GM12864 (cell line): Measurements from ENCODE around the gene MAGOHB.
"Not testable (repeated sequence)": the region's sequence is repeated elsewhere in the genome, so short reads cannot be mapped to it uniquely, and the experiment has no call there.

ENCODE experiments used
- DNase-seq: peaks from one replicate; pipeline ENCODE4 v3.0.0-alpha.2; 2011; ENCODE audit warnings: low read depth
- H3K4me3 ChIP-seq: 2 replicates; pipeline ENCODE4 v1.5.1; 2011; ENCODE audit warnings: mild to moderate bottlenecking, low read depth, low read length, control low read depth
- TF ChIP-seq, protein P1 (sequence below): IDR thresholded peaks from 2 replicates; pipeline ENCODE4 v1.5.1; 2011; ENCODE audit warnings: low read depth, mild to moderate bottlenecking, moderate library complexity, low read length, control low read depth, inconsistent platforms; ENCODE audit errors: missing control alignments

Gene MAGOHB

DNA sequence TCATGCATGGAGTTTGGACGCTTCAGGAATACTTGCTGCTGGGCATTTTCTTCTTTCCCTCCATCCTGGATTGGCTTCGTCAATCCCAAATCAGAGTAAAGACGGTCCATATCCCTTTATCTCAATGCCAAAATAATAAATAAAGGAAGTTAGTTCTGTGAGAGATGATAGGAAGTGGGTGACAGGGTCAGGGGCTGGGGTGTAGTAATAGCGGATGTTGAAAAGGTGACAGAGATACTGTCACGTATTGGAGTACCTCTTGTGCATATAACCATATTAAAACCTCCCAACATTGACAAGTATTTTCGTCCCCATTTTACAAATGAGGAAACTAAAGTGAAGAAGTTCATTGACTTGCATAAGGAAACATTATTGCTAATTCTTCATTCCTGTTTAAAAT lies 12.4 kb downstream of the MAGOHB start:
- DNase-seq: no peak
- TF ChIP-seq, protein P1, sequence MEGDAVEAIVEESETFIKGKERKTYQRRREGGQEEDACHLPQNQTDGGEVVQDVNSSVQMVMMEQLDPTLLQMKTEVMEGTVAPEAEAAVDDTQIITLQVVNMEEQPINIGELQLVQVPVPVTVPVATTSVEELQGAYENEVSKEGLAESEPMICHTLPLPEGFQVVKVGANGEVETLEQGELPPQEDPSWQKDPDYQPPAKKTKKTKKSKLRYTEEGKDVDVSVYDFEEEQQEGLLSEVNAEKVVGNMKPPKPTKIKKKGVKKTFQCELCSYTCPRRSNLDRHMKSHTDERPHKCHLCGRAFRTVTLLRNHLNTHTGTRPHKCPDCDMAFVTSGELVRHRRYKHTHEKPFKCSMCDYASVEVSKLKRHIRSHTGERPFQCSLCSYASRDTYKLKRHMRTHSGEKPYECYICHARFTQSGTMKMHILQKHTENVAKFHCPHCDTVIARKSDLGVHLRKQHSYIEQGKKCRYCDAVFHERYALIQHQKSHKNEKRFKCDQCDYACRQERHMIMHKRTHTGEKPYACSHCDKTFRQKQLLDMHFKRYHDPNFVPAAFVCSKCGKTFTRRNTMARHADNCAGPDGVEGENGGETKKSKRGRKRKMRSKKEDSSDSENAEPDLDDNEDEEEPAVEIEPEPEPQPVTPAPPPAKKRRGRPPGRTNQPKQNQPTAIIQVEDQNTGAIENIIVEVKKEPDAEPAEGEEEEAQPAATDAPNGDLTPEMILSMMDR: no peak
- no peak overlapping the region for H3K4me3 ChIP-seq

DNA sequence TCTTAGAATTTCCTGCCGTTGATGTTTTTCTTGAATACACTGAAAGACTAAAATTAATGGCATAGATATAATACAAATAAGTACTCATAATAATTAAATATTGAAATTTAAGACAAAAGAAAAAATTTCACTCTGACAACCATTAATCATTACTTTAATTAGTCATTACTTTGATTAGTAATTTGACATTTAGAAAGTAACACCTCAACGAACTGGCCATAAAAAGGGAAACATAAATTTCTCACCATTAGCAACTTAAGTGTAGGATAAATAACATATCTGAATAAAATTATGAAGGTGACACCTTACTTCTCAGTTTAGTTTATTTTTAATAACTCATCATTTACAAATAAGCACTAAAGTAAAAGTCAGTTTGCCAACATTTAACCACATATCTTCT lies 17.5 kb downstream of the MAGOHB start:
- no peak overlapping the region for H3K4me3 ChIP-seq
- TF ChIP-seq, protein P1: no peak
- no peak for DNase-seq

DNA sequence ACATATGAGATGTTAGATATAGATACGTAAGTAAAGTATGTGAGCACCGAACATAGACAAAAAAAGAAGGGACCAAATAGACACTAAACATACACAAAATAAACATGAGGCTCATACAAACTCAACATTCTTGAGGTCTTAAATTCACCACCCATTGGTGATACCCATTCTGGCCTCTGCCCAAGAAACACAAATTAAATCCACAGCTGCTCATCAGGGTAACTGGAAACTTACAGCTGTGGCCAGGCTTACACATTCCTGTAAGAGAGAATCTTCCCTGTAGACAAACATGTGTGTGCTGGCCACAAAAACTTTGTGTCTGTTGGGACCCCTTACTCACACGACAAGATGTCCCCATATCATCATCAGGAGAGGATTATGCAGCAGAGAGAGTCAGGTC lies 22.4 kb downstream of the MAGOHB start:
- TF ChIP-seq, protein P1: no peak
- no peak overlapping the region for H3K4me3 ChIP-seq
- no peak for DNase-seq

DNA sequence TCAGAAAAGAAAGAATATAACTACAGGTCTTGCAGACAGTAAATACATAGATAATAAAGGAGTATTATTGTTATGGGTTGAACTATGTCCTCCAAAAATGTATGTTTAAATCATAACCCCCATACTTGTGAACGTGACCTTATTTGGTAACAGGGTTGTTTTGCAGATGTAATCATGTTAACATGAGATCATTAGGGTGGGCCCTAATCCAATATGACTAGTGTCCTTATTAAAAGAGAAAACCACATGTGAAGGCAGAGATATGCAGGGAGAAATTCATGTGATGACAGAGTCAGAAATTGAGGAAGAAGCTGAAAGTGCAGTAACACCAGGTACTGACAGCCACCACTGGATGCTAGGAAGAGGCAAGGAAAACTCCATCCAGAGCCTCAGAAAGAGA lies 29.0 kb downstream of the MAGOHB start:
- no peak overlapping the region for H3K4me3 ChIP-seq
- TF ChIP-seq, protein P1: no peak
- no peak for DNase-seq

DNA sequence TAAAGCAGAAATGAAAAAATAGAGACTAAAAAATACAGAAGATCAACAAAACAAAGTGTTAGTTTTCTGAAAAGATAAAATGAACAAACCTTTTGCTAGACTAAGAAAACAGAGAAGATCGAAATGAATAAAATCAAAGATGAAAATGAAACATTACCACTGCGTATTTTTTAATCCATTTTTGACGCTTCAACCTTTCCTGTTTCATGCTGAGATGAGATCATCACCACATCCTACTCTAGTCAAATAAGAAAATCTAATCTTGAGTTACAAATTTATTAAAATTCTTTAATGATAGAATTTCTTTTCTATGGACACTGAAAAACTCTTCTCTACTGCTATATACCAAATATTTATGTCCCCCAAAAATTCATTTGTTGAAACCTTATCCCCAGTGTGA lies 30.7 kb downstream of the MAGOHB start:
- H3K4me3 ChIP-seq: no peak overlapping the region
- TF ChIP-seq, protein P1: no peak
- no peak for DNase-seq

DNA sequence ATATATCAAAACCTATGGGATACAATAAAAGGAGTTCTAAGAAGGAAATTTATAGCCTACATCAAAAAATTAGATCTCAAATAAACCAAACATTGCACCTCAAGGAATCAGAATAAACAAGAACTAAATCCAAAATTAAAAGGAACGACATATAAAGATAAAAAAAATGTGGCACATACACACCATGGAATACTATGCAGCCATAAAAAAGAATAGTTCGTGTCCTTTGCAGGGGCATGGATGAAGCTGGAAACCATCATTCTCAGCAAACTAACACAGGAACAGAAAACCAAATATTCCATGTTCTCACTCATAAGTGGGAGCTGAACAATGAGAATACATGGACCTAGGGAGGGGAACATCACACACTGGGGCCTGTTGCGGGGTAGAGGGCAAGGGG lies 31.3 kb downstream of the MAGOHB start:
- not testable (repeated sequence) for DNase-seq, H3K4me3 ChIP-seq

DNA sequence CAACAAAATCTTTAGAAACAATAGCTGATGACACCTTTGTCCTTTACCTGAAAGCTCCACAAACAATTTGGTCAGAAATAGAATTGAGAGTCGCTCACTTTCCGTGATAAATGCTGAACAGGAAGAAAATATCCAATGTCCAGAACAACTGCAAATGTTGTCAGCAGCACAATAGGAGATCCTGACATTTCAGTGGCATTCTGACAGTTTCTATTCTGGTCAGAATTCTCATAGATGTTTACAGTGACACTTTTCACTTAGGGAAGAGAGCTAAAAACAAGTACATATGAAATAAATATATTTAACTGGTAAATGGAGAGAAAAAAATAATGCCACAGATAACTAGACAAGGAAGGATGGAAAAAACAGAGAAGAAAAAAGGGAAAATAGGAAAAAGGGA lies 39.1 kb downstream of the MAGOHB start:
- H3K4me3 ChIP-seq: no peak overlapping the region
- TF ChIP-seq, protein P1: no peak
- no peak for DNase-seq

DNA sequence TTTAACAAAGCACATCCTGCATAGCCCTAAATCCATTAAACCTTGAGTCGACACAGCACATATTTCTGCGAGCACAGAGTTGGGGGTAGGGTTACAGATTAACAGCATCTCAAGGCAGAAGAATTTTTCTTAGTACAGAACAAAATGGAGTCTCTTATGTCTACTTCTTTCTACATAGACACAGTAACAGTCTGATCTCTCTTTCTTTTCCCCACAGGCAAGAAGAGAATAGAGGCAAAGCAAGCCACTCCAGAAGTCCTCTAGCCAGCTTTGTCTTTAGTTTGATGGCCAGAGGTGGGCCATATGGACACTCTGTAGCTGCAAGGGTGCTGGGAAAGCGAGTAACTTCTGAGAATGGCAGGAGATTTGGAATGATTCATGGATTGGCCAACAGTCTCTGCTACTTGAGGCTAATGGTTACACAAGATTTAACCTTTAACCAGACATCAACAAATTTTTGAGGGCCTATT lies 41.4 kb downstream of the MAGOHB start:
- not testable (repeated sequence) for H3K4me3 ChIP-seq, DNase-seq
